ENCODE data around the gene VGLL2.
"Not testable (repeated sequence)": the region's sequence is repeated elsewhere in the genome, so short reads cannot be mapped to it uniquely, and the experiment has no call there.

VGLL2 gene

DNA sequence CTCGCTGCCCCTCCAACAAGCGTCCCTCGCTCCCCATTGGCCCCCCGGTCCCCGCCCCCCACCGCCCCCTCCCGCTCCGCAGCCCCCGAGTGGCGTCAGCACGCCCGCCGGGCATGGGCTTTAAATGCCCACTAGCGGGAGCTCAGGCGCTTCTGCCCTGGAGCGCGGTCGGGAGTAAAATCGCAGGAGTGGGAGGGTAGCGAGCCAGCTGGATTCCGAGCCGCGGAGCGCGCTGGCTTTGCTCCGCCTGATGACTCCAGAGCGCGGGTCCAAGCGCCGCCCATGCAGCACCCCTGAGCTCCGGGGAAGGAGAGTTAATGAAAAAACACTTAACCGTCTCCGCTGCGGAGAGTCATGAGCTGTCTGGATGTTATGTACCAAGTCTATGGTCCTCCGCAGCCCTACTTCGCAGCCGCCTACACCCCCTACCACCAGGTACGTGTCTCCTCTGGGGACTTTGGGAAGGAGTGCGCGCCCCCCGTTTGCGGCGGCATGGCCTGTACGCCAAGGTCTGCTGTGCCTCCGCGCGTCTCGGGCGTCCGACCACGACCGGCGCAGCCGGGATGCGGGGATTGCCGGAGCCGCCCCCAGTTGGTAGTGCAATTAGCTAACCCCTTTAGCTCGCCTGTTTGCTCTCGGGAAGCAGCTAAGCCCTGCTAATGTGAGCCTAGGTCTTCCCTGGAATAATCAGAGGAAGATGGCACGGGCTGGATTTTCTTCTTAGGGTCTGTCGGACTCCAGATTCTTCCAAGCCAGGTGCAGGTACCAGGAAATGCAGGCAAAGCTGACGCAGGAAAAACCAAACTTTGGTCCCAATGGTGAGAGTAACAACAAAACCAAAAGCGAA, at the start of gene VGLL2:
Gene VGLL2, plus strand, starts transcription at position 149 of the 847 bp plus-strand sequence. Its CDS starts 206 bp downstream, at position 355.
- peaks cover 10% of the 10 kb centered on the region for H3K4me1 Mint-ChIP-seq (ENCODE audit: low read depth)
- no peak within 1 kb of the TSS for H3K4me3 Mint-ChIP-seq
- no peak within 1 kb of the TSS for H3K27ac Mint-ChIP-seq
- no peaks in the 10 kb centered on the region for H3K9me3 Mint-ChIP-seq
- no peaks in the 10 kb centered on the region for H3K36me3 Mint-ChIP-seq (ENCODE audit: low read depth)
- intact Hi-C loops (cut with micrococcal nuclease), result no loop called here
- peaks cover 85% of the 10 kb centered on the region for H3K27me3 Mint-ChIP-seq

DNA sequence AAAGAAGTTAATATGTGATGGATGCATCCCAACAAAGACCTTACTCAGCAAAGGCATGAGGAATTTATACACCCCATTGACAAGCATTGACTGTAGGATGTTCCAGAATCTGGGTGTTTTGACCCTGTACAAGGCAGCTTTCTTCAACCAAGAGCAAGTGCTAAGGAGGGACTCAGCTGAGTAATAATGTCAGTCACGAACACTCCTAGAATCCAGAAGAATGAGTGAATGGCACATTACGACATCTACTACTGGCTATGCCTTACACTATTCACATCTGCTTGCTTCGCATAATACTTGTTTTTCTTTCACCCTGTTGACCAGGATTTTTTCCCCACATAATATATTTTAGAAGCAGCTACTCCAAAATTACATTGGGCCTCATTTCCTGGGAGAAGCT, 42.5 kb upstream of the VGLL2 start:
- H3K27ac Mint-ChIP-seq, result no peak overlapping the region
- H3K36me3 Mint-ChIP-seq (ENCODE audit: low read depth), result no peaks in the 10 kb centered on the region
- H3K4me3 Mint-ChIP-seq, result no peak overlapping the region
- peaks cover 14% of the 10 kb centered on the region for H3K9me3 Mint-ChIP-seq
- no peaks in the 10 kb centered on the region for H3K27me3 Mint-ChIP-seq
- no peaks in the 10 kb centered on the region for H3K4me1 Mint-ChIP-seq (ENCODE audit: low read depth)
- intact Hi-C loops (cut with micrococcal nuclease), result no loop called here

GRCh38 chr6:117226778-117227177, 38.6 kb upstream of the VGLL2 start:
- no peaks in the 10 kb centered on the region for H3K27me3 Mint-ChIP-seq
- H3K4me3 Mint-ChIP-seq, result no peak overlapping the region
- H3K9me3 Mint-ChIP-seq, result peaks cover 34% of the 10 kb centered on the region
- H3K4me1 Mint-ChIP-seq (ENCODE audit: low read depth), result no peaks in the 10 kb centered on the region
- no peaks in the 10 kb centered on the region for H3K36me3 Mint-ChIP-seq (ENCODE audit: low read depth)
- intact Hi-C loops (cut with micrococcal nuclease), result no loop called here
- no peak overlapping the region for H3K27ac Mint-ChIP-seq

GRCh38 chr6:117227245-117227962, 38.0 kb upstream of the VGLL2 start:
- Mint-ChIP-seq H3K4me1 (ENCODE audit: low read depth) (no peaks in the 10 kb centered on the region), H3K9me3 (peaks cover 34% of the 10 kb centered on the region), H3K27ac (no peak overlapping the region), H3K36me3 (ENCODE audit: low read depth) (no peaks in the 10 kb centered on the region), H3K27me3 (no peaks in the 10 kb centered on the region), H3K4me3 (no peak overlapping the region)
- intact Hi-C loops (cut with micrococcal nuclease), result no loop called here

- no peaks in the 10 kb centered on the region for H3K36me3 Mint-ChIP-seq (ENCODE audit: low read depth)
- no peaks in the 10 kb centered on the region for H3K27me3 Mint-ChIP-seq
- H3K4me3 Mint-ChIP-seq, result no peak overlapping the region
- H3K4me1 Mint-ChIP-seq (ENCODE audit: low read depth), result no peaks in the 10 kb centered on the region
- peaks cover 34% of the 10 kb centered on the region for H3K9me3 Mint-ChIP-seq
- H3K27ac Mint-ChIP-seq, result no peak overlapping the region
- intact Hi-C loops (cut with micrococcal nuclease), result no loop called here
These were observed 37.2 kb upstream of the VGLL2 start for GRCh38 chr6:117228202-117228601.

- H3K9me3 Mint-ChIP-seq, result peaks cover 34% of the 10 kb centered on the region
- H3K27me3 Mint-ChIP-seq, result no peaks in the 10 kb centered on the region
- H3K4me1 Mint-ChIP-seq (ENCODE audit: low read depth), result no peaks in the 10 kb centered on the region
- no peaks in the 10 kb centered on the region for H3K36me3 Mint-ChIP-seq (ENCODE audit: low read depth)
- no peak overlapping the region for H3K4me3 Mint-ChIP-seq
- H3K27ac Mint-ChIP-seq, result no peak overlapping the region
- intact Hi-C loops (cut with micrococcal nuclease), result no loop called here
These were observed 35.5 kb upstream of the VGLL2 start for GRCh38 chr6:117229870-117230269.

GRCh38 chr6:117231466-117231865, 33.9 kb upstream of the VGLL2 start:
- no peaks in the 10 kb centered on the region for H3K36me3 Mint-ChIP-seq (ENCODE audit: low read depth)

GRCh38 chr6:117232196-117232595, 33.2 kb upstream of the VGLL2 start:
- Mint-ChIP-seq H3K27ac (no peak overlapping the region), H3K27me3 (no peaks in the 10 kb centered on the region), H3K4me1 (ENCODE audit: low read depth) (no peaks in the 10 kb centered on the region), H3K4me3 (no peak overlapping the region), H3K36me3 (ENCODE audit: low read depth) (no peaks in the 10 kb centered on the region), H3K9me3 (peaks cover 26% of the 10 kb centered on the region)
- intact Hi-C loops (cut with micrococcal nuclease), result no loop called here

More at GRCh38 chr6:117231466-117231865, 33.9 kb upstream of the VGLL2 start:
- Mint-ChIP-seq H3K27me3 (no peaks in the 10 kb centered on the region), H3K27ac (no peak overlapping the region), H3K4me1 (ENCODE audit: low read depth) (no peaks in the 10 kb centered on the region), H3K9me3 (peaks cover 26% of the 10 kb centered on the region), H3K4me3 (no peak overlapping the region)
- intact Hi-C loops (cut with micrococcal nuclease), result no loop called here

GRCh38 chr6:117233145-117233544, 32.2 kb upstream of the VGLL2 start:
- no peak overlapping the region for H3K4me3 Mint-ChIP-seq
- H3K36me3 Mint-ChIP-seq (ENCODE audit: low read depth), result no peaks in the 10 kb centered on the region
- intact Hi-C loops (cut with micrococcal nuclease), result no loop called here
- no peaks in the 10 kb centered on the region for H3K4me1 Mint-ChIP-seq (ENCODE audit: low read depth)
- H3K27ac Mint-ChIP-seq, result no peak overlapping the region
- H3K9me3 Mint-ChIP-seq, result peaks cover 17% of the 10 kb centered on the region
- H3K27me3 Mint-ChIP-seq, result no peaks in the 10 kb centered on the region

DNA sequence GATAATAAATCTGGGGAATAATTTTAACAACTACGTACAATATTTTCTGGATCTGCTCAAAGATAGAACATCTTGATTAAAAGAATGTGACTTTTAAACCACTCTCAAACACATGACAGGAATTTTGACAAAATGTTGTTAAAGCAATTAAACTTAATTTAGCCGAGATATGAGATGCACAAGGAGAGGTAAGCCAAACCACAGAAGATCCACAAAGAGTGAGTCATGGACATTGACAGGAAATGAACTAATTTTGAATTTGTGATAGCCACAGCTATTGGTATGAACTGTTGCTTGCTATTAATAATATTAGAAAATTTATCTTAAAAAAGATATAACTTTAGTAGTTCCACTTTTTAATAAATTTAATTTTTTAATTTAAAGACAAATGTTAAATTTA, 27.8 kb upstream of the VGLL2 start:
- Mint-ChIP-seq H3K4me3 (no peak overlapping the region), H3K27me3 (no peaks in the 10 kb centered on the region), H3K36me3 (ENCODE audit: low read depth) (no peaks in the 10 kb centered on the region), H3K9me3 (no peaks in the 10 kb centered on the region), H3K27ac (no peak overlapping the region), H3K4me1 (ENCODE audit: low read depth) (no peaks in the 10 kb centered on the region)
- intact Hi-C loops (cut with micrococcal nuclease), result no loop called here

DNA sequence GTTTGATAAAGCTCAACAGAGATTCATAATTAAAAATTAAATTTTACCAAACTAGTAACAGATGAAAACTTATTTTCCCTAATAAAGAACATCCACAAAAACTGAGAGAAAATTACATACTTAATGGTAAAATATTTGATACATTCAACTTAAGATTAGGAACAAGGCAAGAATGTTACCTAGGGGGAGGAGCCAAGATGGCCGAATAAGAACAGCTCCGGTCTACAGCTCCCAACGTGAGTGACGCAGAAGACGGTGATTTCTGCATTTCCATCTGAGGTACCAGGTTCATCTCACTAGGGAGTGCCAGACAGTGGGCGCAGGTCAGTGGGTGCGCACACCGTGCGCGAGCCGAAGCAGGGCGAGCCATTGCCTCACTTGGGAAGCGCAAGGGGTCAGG, 20.8 kb upstream of the VGLL2 start:
- H3K27me3 Mint-ChIP-seq; H3K4me1 Mint-ChIP-seq (ENCODE audit: low read depth); H3K36me3 Mint-ChIP-seq (ENCODE audit: low read depth); H3K27ac Mint-ChIP-seq; H3K9me3 Mint-ChIP-seq; H3K4me3 Mint-ChIP-seq; intact Hi-C loops (cut with micrococcal nuclease): not testable (repeated sequence)

DNA sequence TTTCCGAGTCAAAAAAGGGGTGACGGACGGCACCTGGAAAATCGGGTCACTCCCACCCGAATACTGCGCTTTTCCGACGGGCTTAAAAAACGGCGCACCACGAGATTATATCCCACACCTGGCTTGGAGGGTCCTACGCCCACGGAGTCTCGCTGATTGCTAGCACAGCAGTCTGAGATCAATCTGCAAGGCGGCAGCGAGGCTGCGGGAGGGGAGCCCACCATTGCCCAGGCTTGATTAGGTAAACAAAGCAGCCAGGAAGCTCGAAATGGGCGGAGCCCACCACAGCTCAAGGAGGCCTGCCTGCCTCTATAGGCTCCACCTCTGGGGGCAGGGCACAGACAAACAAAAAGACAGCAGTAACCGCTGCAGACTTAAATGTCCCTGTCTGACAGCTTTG, 20.4 kb upstream of the VGLL2 start:
- intact Hi-C loops (cut with micrococcal nuclease); H3K36me3 Mint-ChIP-seq (ENCODE audit: low read depth); H3K27me3 Mint-ChIP-seq; H3K4me3 Mint-ChIP-seq; H3K27ac Mint-ChIP-seq; H3K9me3 Mint-ChIP-seq; H3K4me1 Mint-ChIP-seq (ENCODE audit: low read depth): not testable (repeated sequence)

DNA sequence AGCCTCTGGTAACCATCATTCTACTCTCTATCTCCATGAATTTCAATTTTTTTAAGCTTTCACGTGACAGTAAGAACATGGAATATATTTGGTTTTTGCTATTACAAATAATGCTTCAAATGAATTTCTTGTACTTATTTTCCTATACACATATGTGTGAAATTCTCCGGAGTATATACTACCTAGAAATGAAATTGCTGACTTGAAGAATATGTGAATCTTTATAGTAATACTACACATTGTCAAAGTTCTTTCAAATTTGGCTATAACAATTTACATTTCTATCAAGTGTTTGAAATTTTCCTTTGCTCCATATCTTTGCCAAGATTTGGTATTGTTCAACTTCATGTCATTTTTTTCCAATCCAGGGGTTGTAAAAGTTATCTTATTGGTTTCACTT, 11.6 kb upstream of the VGLL2 start:
- Mint-ChIP-seq H3K4me1 (ENCODE audit: low read depth) (no peaks in the 10 kb centered on the region), H3K36me3 (ENCODE audit: low read depth) (no peaks in the 10 kb centered on the region), H3K9me3 (no peaks in the 10 kb centered on the region), H3K27ac (no peak overlapping the region), H3K27me3 (no peaks in the 10 kb centered on the region), H3K4me3 (no peak overlapping the region)
- intact Hi-C loops (cut with micrococcal nuclease), result no loop called here

DNA sequence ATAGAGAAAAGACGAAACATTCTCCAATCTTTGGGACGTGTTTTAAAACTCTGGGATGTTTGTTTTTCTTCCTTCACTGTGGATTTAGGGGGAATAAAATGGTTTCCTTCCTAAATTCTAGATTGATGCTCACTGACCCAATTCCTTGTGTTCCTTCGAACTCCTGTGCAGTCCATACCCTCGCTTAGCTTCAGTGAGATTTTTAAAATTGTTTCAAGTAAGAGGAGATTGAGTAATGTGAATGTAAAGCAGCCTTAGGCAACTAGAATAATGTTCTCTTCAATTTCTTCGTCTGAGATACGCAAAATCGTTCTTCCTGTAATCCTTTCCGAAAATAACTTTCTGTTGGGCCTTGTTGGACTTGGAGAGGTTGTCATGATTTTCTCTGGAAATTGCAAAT, 2.6 kb upstream of the VGLL2 start:
- Mint-ChIP-seq H3K27ac (no peak overlapping the region), H3K4me1 (ENCODE audit: low read depth) (peaks cover 10% of the 10 kb centered on the region), H3K4me3 (no peak overlapping the region), H3K36me3 (ENCODE audit: low read depth) (no peaks in the 10 kb centered on the region), H3K9me3 (no peaks in the 10 kb centered on the region), H3K27me3 (peaks cover 57% of the 10 kb centered on the region)
- intact Hi-C loops (cut with micrococcal nuclease), result no loop called here
